GM18519 (cell line): ENCODE data around the gene C1orf159.

Source experiments
- ATAC-seq: cut with Tn5 transposase; IDR thresholded peaks from one replicate; pipeline ENCODE4 v1.9.1; 2021; ENCODE audit warnings: mild to moderate bottlenecking, moderate library complexity; ENCODE audit not compliant: unreplicated experiment, low FRiP score

Gene C1orf159

GRCh38 chr1:1132956-1133750 is 17.3 kb upstream of the C1orf159 start:
- no peak for ATAC-seq

GRCh38 chr1:1132042-1132950 is 16.4 kb upstream of the C1orf159 start:
- no peak for ATAC-seq

- ATAC-seq, result no peak
Observed at GRCh38 chr1:1130206-1131120, 14.6 kb upstream of the C1orf159 start.

GRCh38 chr1:1129381-1129821 is 13.5 kb upstream of the C1orf159 start:
- no peak for ATAC-seq

- ATAC-seq, result no peak
Observed at GRCh38 chr1:1128454-1129139, 12.7 kb upstream of the C1orf159 start.

GRCh38 chr1:1127551-1128451 is 11.9 kb upstream of the C1orf159 start:
- no peak for ATAC-seq

- ATAC-seq, result no peak
Observed at GRCh38 chr1:1125945-1126344, 10.1 kb upstream of the C1orf159 start.

GRCh38 chr1:1124786-1125642 is 9.1 kb upstream of the C1orf159 start:
- ATAC-seq, result no peak

GRCh38 chr1:1124508-1124785 is 8.6 kb upstream of the C1orf159 start:
- no peak for ATAC-seq

GRCh38 chr1:1123581-1124507 is 8.0 kb upstream of the C1orf159 start:
- ATAC-seq, result no peak

GRCh38 chr1:1122981-1123480 is 7.1 kb upstream of the C1orf159 start:
- no peak for ATAC-seq

- no peak for ATAC-seq
Observed at GRCh38 chr1:1122078-1122811, 6.4 kb upstream of the C1orf159 start.

GRCh38 chr1:1121611-1122077 is 5.8 kb upstream of the C1orf159 start:
- no peak for ATAC-seq

GRCh38 chr1:1120866-1121591 is 5.1 kb upstream of the C1orf159 start:
- ATAC-seq, result no peak

- ATAC-seq, result no peak
Observed at GRCh38 chr1:1120096-1120495, 4.2 kb upstream of the C1orf159 start.
